Measurements from ENCODE around the gene ESPN.
"Not testable (repeated sequence)": the region's sequence is repeated elsewhere in the genome, so short reads cannot be mapped to it uniquely, and the experiment has no call there.

The ESPN gene

GRCh38 chr1:6447818-6448748, 23.5 kb downstream of the ESPN start:
- DNase-seq (ENCODE audit: low read depth in 3 of 3) = no peak

GRCh38 chr1:6448749-6449631, 24.4 kb downstream of the ESPN start:
- no peak for DNase-seq (ENCODE audit: low read depth in 3 of 3)

GRCh38 chr1:6450005-6450450, 25.5 kb downstream of the ESPN start:
- no peak for DNase-seq (ENCODE audit: low read depth in 3 of 3)

- not testable (repeated sequence) for DNase-seq (ENCODE audit: low read depth in 3 of 3)
These were observed 25.9 kb downstream of the ESPN start for GRCh38 chr1:6450486-6450885.

- no peak for DNase-seq (ENCODE audit: low read depth in 3 of 3)
These were observed 26.4 kb downstream of the ESPN start for GRCh38 chr1:6450943-6451373.

GRCh38 chr1:6453895-6454855, 29.6 kb downstream of the ESPN start:
- DNase-seq (ENCODE audit: low read depth in 3 of 3) = not testable (repeated sequence)

GRCh38 chr1:6454856-6455751, 30.5 kb downstream of the ESPN start:
- no peak for DNase-seq (ENCODE audit: low read depth in 3 of 3)

- not testable (repeated sequence) for DNase-seq (ENCODE audit: low read depth in 3 of 3)
These were observed 31.4 kb downstream of the ESPN start for GRCh38 chr1:6455752-6456520.

GRCh38 chr1:6456800-6457466, 32.4 kb downstream of the ESPN start:
- no peak for DNase-seq (ENCODE audit: low read depth in 3 of 3)

GRCh38 chr1:6459850-6460265, 35.3 kb downstream of the ESPN start:
- no peak for DNase-seq (ENCODE audit: low read depth in 3 of 3)

GRCh38 chr1:6460301-6461050, 35.9 kb downstream of the ESPN start:
- DNase-seq (ENCODE audit: low read depth in 3 of 3) = peak; percentile 62 to 77 (median 64)

- no peak for DNase-seq (ENCODE audit: low read depth in 3 of 3)
These were observed 36.5 kb downstream of the ESPN start for GRCh38 chr1:6461051-6461530.

- DNase-seq (ENCODE audit: low read depth in 3 of 3) = no peak
These were observed 37.2 kb downstream of the ESPN start for GRCh38 chr1:6461538-6462411.

- no peak for DNase-seq (ENCODE audit: low read depth in 3 of 3)
These were observed 38.0 kb downstream of the ESPN start for GRCh38 chr1:6462412-6463119.

GRCh38 chr1:6463120-6463412, 38.5 kb downstream of the ESPN start:
- DNase-seq (ENCODE audit: low read depth in 3 of 3) = no peak

GRCh38 chr1:6464514-6464836, 39.9 kb downstream of the ESPN start:
- no peak for DNase-seq (ENCODE audit: low read depth in 3 of 3)

- DNase-seq (ENCODE audit: low read depth in 3 of 3) = no peak
These were observed 40.3 kb downstream of the ESPN start for GRCh38 chr1:6464915-6465314.
